ENCODE measurements around the gene PLCL2. TPM values are rescaled to one million over a fixed set of nuclear protein-coding genes. Genes with fewer than 3 reads are reported as not detected.

The PLCL2 gene
- polyA plus RNA-seq, 2 of the 4 experiments (the other 2 are of a cell fraction), result 2.1 to 3.0 TPM

GRCh38 chr3:17054301-17054981 is 169.7 kb downstream of the PLCL2 start:
- Histone ChIP-seq H3K9me3 (no peaks in the 10 kb centered on the region), H3K4me3 (no peak overlapping the region), H3K4me1 (no peaks in the 10 kb centered on the region), H3K27ac (no peak overlapping the region), H3K4me2 (no peak overlapping the region)
- ATAC-seq, result no peak
- no peak for FAIRE-seq
- no peak for DNase-seq (ENCODE audit: low read depth in 1 of 2, low spot score in 1 of 2)
- ChIA-PET CTCF (no interaction called here), POLR2A (no interaction called here)
- TF ChIP-seq ZSCAN20 (CRISPR knock-in tag; IDR thresholded peaks at IDR 0.05) (no peak), BCL3 (IDR thresholded peaks at IDR 0.05) (no peak), SREBF2 (IDR thresholded peaks at IDR 0.05) (no peak), RARB (CRISPR knock-in tag; IDR thresholded peaks at IDR 0.05) (no peak), POLR2A (IDR thresholded peaks at IDR 0.05; ENCODE audit: low read length) (no peak), HOXB5 (CRISPR knock-in tag; IDR thresholded peaks at IDR 0.05) (no peak), CEBPB (IDR thresholded peaks at IDR 0.05) (no peak), ZNF302 (CRISPR knock-in tag; IDR thresholded peaks at IDR 0.05) (no peak), POLR2AphosphoS2 (conservative IDR thresholded peaks at IDR 0.05; ENCODE audit: low read length) (no peak), KDM5A (IDR thresholded peaks at IDR 0.05) (no peak), FOSL2 (IDR thresholded peaks at IDR 0.05) (no peak), FOSL2 (CRISPR knock-in tag; IDR thresholded peaks at IDR 0.05) (no peak), NFE2L2 (conservative IDR thresholded peaks at IDR 0.05; ENCODE audit: low read length) (no peak), FOXS1 (CRISPR knock-in tag; IDR thresholded peaks at IDR 0.05) (no peak), NR3C1 (IDR thresholded peaks at IDR 0.05) (no peak), KDM1A (IDR thresholded peaks at IDR 0.05; ENCODE audit: low read depth) (no peak)
- TF ChIP-seq, protein P1, sequence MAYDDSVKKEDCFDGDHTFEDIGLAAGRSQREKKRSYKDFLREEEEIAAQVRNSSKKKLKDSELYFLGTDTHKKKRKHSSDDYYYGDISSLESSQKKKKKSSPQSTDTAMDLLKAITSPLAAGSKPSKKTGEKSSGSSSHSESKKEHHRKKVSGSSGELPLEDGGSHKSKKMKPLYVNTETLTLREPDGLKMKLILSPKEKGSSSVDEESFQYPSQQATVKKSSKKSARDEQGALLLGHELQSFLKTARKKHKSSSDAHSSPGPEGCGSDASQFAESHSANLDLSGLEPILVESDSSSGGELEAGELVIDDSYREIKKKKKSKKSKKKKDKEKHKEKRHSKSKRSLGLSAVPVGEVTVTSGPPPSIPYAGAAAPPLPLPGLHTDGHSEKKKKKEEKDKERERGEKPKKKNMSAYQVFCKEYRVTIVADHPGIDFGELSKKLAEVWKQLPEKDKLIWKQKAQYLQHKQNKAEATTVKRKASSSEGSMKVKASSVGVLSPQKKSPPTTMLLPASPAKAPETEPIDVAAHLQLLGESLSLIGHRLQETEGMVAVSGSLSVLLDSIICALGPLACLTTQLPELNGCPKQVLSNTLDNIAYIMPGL (CRISPR knock-in tag; IDR thresholded peaks at IDR 0.05; ENCODE audit: borderline replicate concordance), result no peak
- TF ChIP-seq, protein P2, sequence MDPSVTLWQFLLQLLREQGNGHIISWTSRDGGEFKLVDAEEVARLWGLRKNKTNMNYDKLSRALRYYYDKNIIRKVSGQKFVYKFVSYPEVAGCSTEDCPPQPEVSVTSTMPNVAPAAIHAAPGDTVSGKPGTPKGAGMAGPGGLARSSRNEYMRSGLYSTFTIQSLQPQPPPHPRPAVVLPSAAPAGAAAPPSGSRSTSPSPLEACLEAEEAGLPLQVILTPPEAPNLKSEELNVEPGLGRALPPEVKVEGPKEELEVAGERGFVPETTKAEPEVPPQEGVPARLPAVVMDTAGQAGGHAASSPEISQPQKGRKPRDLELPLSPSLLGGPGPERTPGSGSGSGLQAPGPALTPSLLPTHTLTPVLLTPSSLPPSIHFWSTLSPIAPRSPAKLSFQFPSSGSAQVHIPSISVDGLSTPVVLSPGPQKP (IDR thresholded peaks at IDR 0.05; ENCODE audit: low read depth, low read length), result no peak
- 62% methylated on average over 1 of the region's 1 CpG for WGBS (ENCODE audit: missing lambda C conversion rate)

GRCh38 chr3:17054982-17055343 is 170.2 kb downstream of the PLCL2 start:
- no peak for TF ChIP-seq HOXB13 (CRISPR knock-in tag; IDR thresholded peaks at IDR 0.05; ENCODE audit: low read depth)
- TF ChIP-seq POLR2A (IDR thresholded peaks at IDR 0.05; ENCODE audit: low read length), result no peak
- no peak for TF ChIP-seq E2F6 (IDR thresholded peaks at IDR 0.05; ENCODE audit: borderline replicate concordance, low read depth)
- TF ChIP-seq CBX2 (IDR thresholded peaks at IDR 0.05; ENCODE audit: borderline replicate concordance, low read depth), result no peak
- TF ChIP-seq CHD4 (IDR thresholded peaks at IDR 0.05; ENCODE audit: borderline replicate concordance), result no peak
- TF ChIP-seq EHMT2 (IDR thresholded peaks at IDR 0.05; ENCODE audit: low read depth), result no peak
- TF ChIP-seq KDM5A (IDR thresholded peaks at IDR 0.05), result no peak
- no peak for TF ChIP-seq MYC (IDR thresholded peaks at IDR 0.05; ENCODE audit: borderline replicate concordance, low read length)
- no peak for TF ChIP-seq RCOR1 (IDR thresholded peaks at IDR 0.05; ENCODE audit: low read depth, low read length)
- TF ChIP-seq RAD21 (conservative IDR thresholded peaks at IDR 0.05 in 1 of 2, IDR thresholded peaks at IDR 0.05 in 1 of 2), result no peak
- no peak for TF ChIP-seq RFX5 (IDR thresholded peaks at IDR 0.05)
- no peak for TF ChIP-seq PHF8 (IDR thresholded peaks at IDR 0.05; ENCODE audit: borderline replicate concordance, low read depth)
- no peaks in the 10 kb centered on the region for H3K9me3 ChIP-seq
- no peak for DNase-seq (ENCODE audit: low read depth in 1 of 2, low spot score in 1 of 2)
- ChIA-PET CTCF (no interaction called here), POLR2A (no interaction called here)
- no peaks in the 10 kb centered on the region for H3K4me1 ChIP-seq
- FAIRE-seq, result no peak
- no peak for ATAC-seq
- no peak overlapping the region for H3K4me3 ChIP-seq
- H3K27ac ChIP-seq, result no peak overlapping the region
- H3K4me2 ChIP-seq, result no peak overlapping the region
